Erythroblast (primary cell): Measurements from ENCODE around the gene SEMA3B.

Experiments
- DNase-seq, 2 experiments: peaks; one replicate each; lab custom pipeline; 2025; lab: John Stamatoyannopoulos, UW
- GATA1 ChIP-seq: IDR thresholded peaks from 2 replicates; pipeline ENCODE4 v1.6.1; 2011; ENCODE audit warnings: low read depth, mild to moderate bottlenecking, control low read depth, low read length, moderate library complexity
- POLR2A ChIP-seq: IDR thresholded peaks from 2 replicates; pipeline ENCODE4 v1.6.1; 2011; ENCODE audit warnings: mild to moderate bottlenecking, low read length

The SEMA3B gene

GRCh38 chr3:50231581-50231980, 37.4 kb upstream of the SEMA3B start:
- DNase-seq: no peak
- TF ChIP-seq GATA1 (no peak), POLR2A (no peak)

- no peak for DNase-seq
- TF ChIP-seq GATA1: no peak
- no peak for TF ChIP-seq POLR2A
These were observed 36.6 kb upstream of the SEMA3B start for GRCh38 chr3:50232303-50232702.

- no peak for TF ChIP-seq POLR2A
- TF ChIP-seq GATA1: no peak
- no peak for DNase-seq
These were observed 35.8 kb upstream of the SEMA3B start for GRCh38 chr3:50233176-50233575.

GRCh38 chr3:50235716-50236483, 33.0 kb upstream of the SEMA3B start, which contains the start of gene GNAI2:
TSS of gene GNAI2 (plus strand) at chr3:50236204. CDS start at chr3:50236336, 132 bp downstream.
- TF ChIP-seq POLR2A: peak; percentile 78
- TF ChIP-seq GATA1: no peak
- DNase-seq: peak; percentile 97 to 99

- DNase-seq: no peak
- TF ChIP-seq POLR2A: no peak
- no peak for TF ChIP-seq GATA1
These were observed 32.3 kb upstream of the SEMA3B start for GRCh38 chr3:50236484-50237132.

- DNase-seq: peak in 1 of 2 experiments; percentile 39
- no peak for TF ChIP-seq GATA1
- no peak for TF ChIP-seq POLR2A
These were observed 31.8 kb upstream of the SEMA3B start for GRCh38 chr3:50237133-50237651.

GRCh38 chr3:50237754-50238548, 31.0 kb upstream of the SEMA3B start:
- peak; percentile 78 to 81 for DNase-seq
- TF ChIP-seq GATA1: no peak
- TF ChIP-seq POLR2A: peak; percentile 61

- TF ChIP-seq POLR2A (no peak), GATA1 (no peak)
- peak; percentile 56 to 72 for DNase-seq
These were observed 30.4 kb upstream of the SEMA3B start for GRCh38 chr3:50238549-50239026.

- DNase-seq: no peak
- no peak for TF ChIP-seq POLR2A
- no peak for TF ChIP-seq GATA1
These were observed 29.3 kb upstream of the SEMA3B start for GRCh38 chr3:50239649-50240048.

- no peak for DNase-seq
These were observed 27.8 kb upstream of the SEMA3B start for GRCh38 chr3:50241163-50241562.

GRCh38 chr3:50241713-50242380, 27.1 kb upstream of the SEMA3B start:
- DNase-seq: no peak
- no peak for TF ChIP-seq POLR2A
- no peak for TF ChIP-seq GATA1

More at GRCh38 chr3:50241163-50241562, 27.8 kb upstream of the SEMA3B start:
- no peak for TF ChIP-seq GATA1
- TF ChIP-seq POLR2A: no peak

- DNase-seq: no peak
- TF ChIP-seq POLR2A: no peak
- TF ChIP-seq GATA1: no peak
These were observed 26.6 kb upstream of the SEMA3B start for GRCh38 chr3:50242381-50242770.
